B cell (primary cell): ENCODE data around the gene APPBP2. TPM values are rescaled to one million over a fixed set of nuclear protein-coding genes. Genes with fewer than 3 reads are reported as not detected.

Experiments used
- ATAC-seq: fragments of 200-7000 bp; cut with Tn5 transposase; one replicate; pipeline ENCODE4 v1.10.0; 2021; ENCODE audit warnings: low read depth, mild to moderate bottlenecking, moderate number of reproducible peaks, moderate library complexity
- CTCF ChIA-PET: fragments of 350-600 bp; sonication (Branson Sonifier 250); formaldehyde crosslinking; loops from one replicate; lab custom pipeline; 2021; ENCODE audit warnings: antibody characterized with exemption, inconsistent platforms; lab: Charles Lee
- POLR2A ChIA-PET: fragments of 350-600 bp; sonication (Branson Sonifier 250); formaldehyde crosslinking; loops from one replicate; lab custom pipeline; 2021; ENCODE audit warnings: antibody characterized with exemption; lab: Charles Lee
- DNase-seq: peaks from one replicate; pipeline ENCODE4 v3.0.0; 2013
- H2AFZ ChIP-seq: 2 replicates; pipeline ENCODE4 v1.6.1; 2012; ENCODE audit warnings: mild to moderate bottlenecking, low read depth, low read length; ENCODE audit not compliant: insufficient read depth, poor library complexity, severe bottlenecking
- H3K27ac ChIP-seq, 2 donors: 1 replicate in 1 of 2; 2 replicates in 1 of 2; pipeline ENCODE4 v1.5.1; 2012 to 2013; ENCODE audit warnings: low read length in 2 of 2, mild to moderate bottlenecking in 2 of 2, moderate library complexity in 1 of 2
- H3K27me3 ChIP-seq, 4 experiments: fragments of 200-600 bp in 1 of 4; sonication (generic) in 1 of 4; replicated peaks in 1 of 4; 1 replicate in 2 of 4; 2 replicates in 2 of 4; pipeline versions ENCODE4 v1.6.1 to v1.7.0; 2013 to 2016; ENCODE audit warnings: low read length in 3 of 4, mild to moderate bottlenecking in 2 of 4, mixed read lengths in 1 of 4, moderate library complexity in 1 of 4; ENCODE audit not compliant: insufficient read depth in 4 of 4, control insufficient read depth in 3 of 4; ENCODE audit errors: control extremely low read depth in 1 of 4
- H3K36me3 ChIP-seq, 2 experiments: replicated peaks in 1 of 2; 1 replicate in 1 of 2; 2 replicates in 1 of 2; pipeline versions ENCODE4 v1.6.1 to v1.7.1; 2013; ENCODE audit warnings: low read length in 1 of 2; ENCODE audit not compliant: insufficient read depth in 2 of 2, control insufficient read depth in 1 of 2; ENCODE audit errors: control extremely low read depth in 1 of 2, extremely low read depth in 1 of 2
- H3K4me1 ChIP-seq, 2 donors: fragments of 200-600 bp in 1 of 2; sonication (generic) in 1 of 2; 1 replicate in 1 of 2; 2 replicates in 1 of 2; pipeline versions ENCODE4 v1.5.1 to v1.6.1; 2013 to 2017; ENCODE audit warnings: low read length in 2 of 2; ENCODE audit not compliant: control insufficient read depth in 2 of 2, insufficient read depth in 2 of 2
- H3K4me2 ChIP-seq: replicated peaks from 2 replicates; pipeline ENCODE3; 2012; ENCODE audit warnings: mild to moderate bottlenecking, low read depth, low read length; ENCODE audit not compliant: poor library complexity, severe bottlenecking
- H3K4me3 ChIP-seq, 5 experiments: fragments of 200-600 bp in 1 of 5; sonication (generic) in 1 of 5; 1 replicate in 3 of 5; 2 replicates in 2 of 5; pipeline versions ENCODE4 v1.5.1 to v1.7.0; 2011 to 2016; ENCODE audit warnings: low read length in 4 of 5, mild to moderate bottlenecking in 4 of 5, low read depth in 2 of 5, control low read depth in 1 of 5, moderate library complexity in 1 of 5; ENCODE audit not compliant: insufficient read depth in 1 of 5; ENCODE audit errors: control extremely low read depth in 1 of 5, extremely low read depth in 1 of 5
- H3K79me2 ChIP-seq: fragments of 200-600 bp; sonication (generic); one replicate; pipeline ENCODE4 v1.6.0; 2016; ENCODE audit warnings: low read length; ENCODE audit not compliant: control insufficient read depth, insufficient read depth
- H3K9ac ChIP-seq: fragments of 200-600 bp; sonication (generic); 2 replicates; pipeline ENCODE4 v1.6.1; 2017; ENCODE audit warnings: mild to moderate bottlenecking, low read length, moderate library complexity
- H3K9me3 ChIP-seq, 3 donors: one replicate each; pipeline versions ENCODE4 v1.6.1 to v1.7.1; 2013; ENCODE audit warnings: low read length in 2 of 3; ENCODE audit not compliant: control insufficient read depth in 2 of 3, insufficient read depth in 1 of 3; ENCODE audit errors: control extremely low read depth in 1 of 3
- H4K20me1 ChIP-seq: 2 replicates; pipeline ENCODE4 v1.6.0; 2012; ENCODE audit warnings: mild to moderate bottlenecking, low read length; ENCODE audit not compliant: insufficient read depth, control insufficient read depth, poor library complexity, severe bottlenecking
- H3K27ac Mint-ChIP-seq: one replicate; pipeline ENCODE4 v1.8.0; 2021; ENCODE audit warnings: mixed read lengths
- H3K27me3 Mint-ChIP-seq: one replicate; pipeline ENCODE4 v1.8.0; 2021; ENCODE audit warnings: mixed read lengths
- H3K4me1 Mint-ChIP-seq: one replicate; pipeline ENCODE4 v1.8.0; 2021; ENCODE audit warnings: mixed read lengths
- H3K4me3 Mint-ChIP-seq: one replicate; pipeline ENCODE4 v1.8.0; 2021; ENCODE audit warnings: mixed read lengths
- H3K9me3 Mint-ChIP-seq: one replicate; pipeline ENCODE4 v1.8.0; 2022; ENCODE audit warnings: mixed read lengths; ENCODE audit not compliant: insufficient read depth
- EZH2 ChIP-seq: IDR thresholded peaks from 2 replicates; pipeline ENCODE4 v1.6.1; 2012; ENCODE audit warnings: borderline replicate concordance, low read depth, mild to moderate bottlenecking, moderate library complexity, low read length; ENCODE audit not compliant: insufficient read depth, poor library complexity, severe bottlenecking
- WGBS: methylation state at CpG from one replicate; pipeline ENCODE4 v1.1.5; 2013; ENCODE audit warnings: missing lambda C conversion rate; ENCODE audit not compliant: insufficient coverage; 5-methylcytosine and 5-hydroxymethylcytosine counted together
- intact Hi-C: fragments of 100-400 bp; cut with micrococcal nuclease; formaldehyde crosslinking; loops from one replicate; pipeline ENCODE4 v1.10.0; 2022
- polyA plus RNA-seq: library from polyadenylated mRNA; depleted of rRNA; stranded (reverse); fragments of >200 nt; gene quantifications from 2 replicates; pipeline ENCODE4 v1.2.3, GENCODE V29; 2012
- total RNA-seq, 2 donors: library from RNA; stranded (reverse); fragments of 120-200 nt in 1 of 2; gene quantifications; 1 replicate in 1 of 2; 2 replicates in 1 of 2; pipeline versions ENCODE4 v1.2.3 to v1.2.4, GENCODE V29; 2013 to 2022
- TF ChIP-seq, protein P1 (sequence below): fragments of 200-600 bp; IDR thresholded peaks from one replicate; pipeline ENCODE4 v1.8.0; 2022; ENCODE audit warnings: antibody characterized with exemption, mild to moderate bottlenecking

The APPBP2 gene
- total and polyA plus RNA-seq, 2 donors (not counting 1 experiment from before 2014, with no cell fraction given), result 6.3 to 38.8 TPM

DNA sequence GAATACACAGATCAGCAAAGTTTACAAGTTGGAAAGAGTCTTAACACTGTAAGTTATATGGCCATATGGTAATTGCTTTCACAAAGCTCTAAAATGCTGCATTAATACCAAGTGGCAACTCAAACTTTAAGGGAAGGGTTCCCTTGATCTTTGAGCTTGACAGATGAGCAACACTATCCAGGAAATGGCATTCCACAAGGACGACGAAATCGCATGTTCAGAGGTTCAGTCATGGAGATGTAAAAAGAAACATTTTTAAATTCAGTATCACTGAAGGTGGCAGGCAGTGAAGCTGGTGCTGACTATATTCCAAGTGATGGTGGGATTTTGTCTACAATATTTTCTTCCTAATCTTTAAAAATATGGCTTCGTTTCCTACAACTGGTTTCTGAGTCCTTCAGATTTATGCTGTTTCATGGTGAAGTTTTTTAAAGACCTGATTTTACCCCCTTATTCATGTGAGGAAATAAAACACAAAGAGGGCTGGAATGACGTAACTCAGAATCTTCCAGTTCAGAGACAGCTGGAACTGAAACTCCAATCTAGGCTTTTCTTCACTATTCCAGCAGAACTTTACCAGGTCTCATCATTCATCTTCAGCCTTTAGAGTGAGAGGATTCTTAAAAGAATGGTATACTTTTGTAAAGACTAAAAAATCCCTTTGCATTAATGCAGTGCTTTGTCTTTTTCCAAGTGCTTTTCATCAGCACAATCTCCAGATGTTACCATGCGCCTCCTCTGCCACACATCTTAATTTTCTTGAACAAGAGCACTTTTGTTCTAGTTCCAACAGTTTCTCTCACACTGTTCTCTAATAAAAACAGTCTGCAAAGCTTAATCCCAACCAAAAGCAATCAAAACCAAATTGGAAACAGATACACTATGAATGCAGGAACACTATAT lies 83.5 kb downstream of the APPBP2 start:
- ChIA-PET POLR2A (no interaction called here), CTCF (interaction anchor here (2.5 kb wide), 1 partner anchor 211 kb away, joined by 6 read pairs; no protein-coding TSS in a partner anchor)
- no peaks in the 10 kb centered on the region for H3K9me3 ChIP-seq
- no peak overlapping the region for H3K4me2 ChIP-seq
- Mint-ChIP-seq H3K9me3 (no peaks in the 10 kb centered on the region), H3K4me3 (no peak overlapping the region), H3K4me1 (peaks cover 2% of the 10 kb centered on the region), H3K27ac (no peak overlapping the region), H3K27me3 (no peaks in the 10 kb centered on the region)
- H3K27me3 ChIP-seq, result no peaks in the 10 kb centered on the region
- H3K27ac ChIP-seq, result no peak overlapping the region
- TF ChIP-seq, protein P1, sequence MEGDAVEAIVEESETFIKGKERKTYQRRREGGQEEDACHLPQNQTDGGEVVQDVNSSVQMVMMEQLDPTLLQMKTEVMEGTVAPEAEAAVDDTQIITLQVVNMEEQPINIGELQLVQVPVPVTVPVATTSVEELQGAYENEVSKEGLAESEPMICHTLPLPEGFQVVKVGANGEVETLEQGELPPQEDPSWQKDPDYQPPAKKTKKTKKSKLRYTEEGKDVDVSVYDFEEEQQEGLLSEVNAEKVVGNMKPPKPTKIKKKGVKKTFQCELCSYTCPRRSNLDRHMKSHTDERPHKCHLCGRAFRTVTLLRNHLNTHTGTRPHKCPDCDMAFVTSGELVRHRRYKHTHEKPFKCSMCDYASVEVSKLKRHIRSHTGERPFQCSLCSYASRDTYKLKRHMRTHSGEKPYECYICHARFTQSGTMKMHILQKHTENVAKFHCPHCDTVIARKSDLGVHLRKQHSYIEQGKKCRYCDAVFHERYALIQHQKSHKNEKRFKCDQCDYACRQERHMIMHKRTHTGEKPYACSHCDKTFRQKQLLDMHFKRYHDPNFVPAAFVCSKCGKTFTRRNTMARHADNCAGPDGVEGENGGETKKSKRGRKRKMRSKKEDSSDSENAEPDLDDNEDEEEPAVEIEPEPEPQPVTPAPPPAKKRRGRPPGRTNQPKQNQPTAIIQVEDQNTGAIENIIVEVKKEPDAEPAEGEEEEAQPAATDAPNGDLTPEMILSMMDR, result no peak
- no peak for TF ChIP-seq EZH2
- no peak overlapping the region for H2AFZ ChIP-seq
- 100% methylated on average over 1 of the region's 6 CpGs for WGBS
- no peaks in the 10 kb centered on the region for H3K79me2 ChIP-seq
- peaks cover 2 to 7% of the 10 kb centered on the region in 2 experiments for H3K36me3 ChIP-seq
- H3K9ac ChIP-seq, result no peak overlapping the region
- H3K4me3 ChIP-seq, result no peak overlapping the region
- no peaks in the 10 kb centered on the region for H4K20me1 ChIP-seq
- intact Hi-C loops, result no loop called here
- DNase-seq, result no peak
- H3K4me1 ChIP-seq, result no peaks in the 10 kb centered on the region
- ATAC-seq, result no peak

GRCh38 chr17:60439501-60439900 lies 86.5 kb downstream of the APPBP2 start:
- no peaks in the 10 kb centered on the region for H3K79me2 ChIP-seq
- no peak overlapping the region for H3K9ac ChIP-seq
- H3K4me3 ChIP-seq, result no peak overlapping the region
- H3K36me3 ChIP-seq, result peaks cover 0 to 2% of the 10 kb centered on the region in 2 experiments
- ChIA-PET POLR2A (no interaction called here), CTCF (interaction anchor here (2.0 kb wide), 1 partner anchor 10 kb away, joined by 4 read pairs; no protein-coding TSS in a partner anchor)
- no peak overlapping the region for H3K4me2 ChIP-seq
- no peaks in the 10 kb centered on the region for H3K27me3 ChIP-seq
- intact Hi-C loops, result no loop called here
- no peak for TF ChIP-seq EZH2
- TF ChIP-seq, protein P1, result no peak
- no peak for DNase-seq
- Mint-ChIP-seq H3K4me1 (no peaks in the 10 kb centered on the region), H3K27me3 (peaks cover 4% of the 10 kb centered on the region), H3K4me3 (no peak overlapping the region), H3K27ac (no peak overlapping the region), H3K9me3 (no peaks in the 10 kb centered on the region)
- no peaks in the 10 kb centered on the region for H3K4me1 ChIP-seq
- ATAC-seq, result no peak
- H3K27ac ChIP-seq, result no peak overlapping the region
- H4K20me1 ChIP-seq, result no peaks in the 10 kb centered on the region
- no peak overlapping the region for H2AFZ ChIP-seq
- H3K9me3 ChIP-seq, result no peaks in the 10 kb centered on the region
- WGBS, result no CpG with 5 or more reads among the region's 2 CpGs
